Islet of Langerhans (tissue), 1 donor: ENCODE measurements around the gene BNIP3.
"Not testable (repeated sequence)": the region's sequence is repeated elsewhere in the genome, so short reads cannot be mapped to it uniquely, and the experiment has no call there.

Experiments used
- FAIRE-seq: peaks from one replicate; lab custom pipeline; 2011; peaks lifted over from hg19 to GRCh38; lab: Jason Lieb, UNC

BNIP3 gene

DNA sequence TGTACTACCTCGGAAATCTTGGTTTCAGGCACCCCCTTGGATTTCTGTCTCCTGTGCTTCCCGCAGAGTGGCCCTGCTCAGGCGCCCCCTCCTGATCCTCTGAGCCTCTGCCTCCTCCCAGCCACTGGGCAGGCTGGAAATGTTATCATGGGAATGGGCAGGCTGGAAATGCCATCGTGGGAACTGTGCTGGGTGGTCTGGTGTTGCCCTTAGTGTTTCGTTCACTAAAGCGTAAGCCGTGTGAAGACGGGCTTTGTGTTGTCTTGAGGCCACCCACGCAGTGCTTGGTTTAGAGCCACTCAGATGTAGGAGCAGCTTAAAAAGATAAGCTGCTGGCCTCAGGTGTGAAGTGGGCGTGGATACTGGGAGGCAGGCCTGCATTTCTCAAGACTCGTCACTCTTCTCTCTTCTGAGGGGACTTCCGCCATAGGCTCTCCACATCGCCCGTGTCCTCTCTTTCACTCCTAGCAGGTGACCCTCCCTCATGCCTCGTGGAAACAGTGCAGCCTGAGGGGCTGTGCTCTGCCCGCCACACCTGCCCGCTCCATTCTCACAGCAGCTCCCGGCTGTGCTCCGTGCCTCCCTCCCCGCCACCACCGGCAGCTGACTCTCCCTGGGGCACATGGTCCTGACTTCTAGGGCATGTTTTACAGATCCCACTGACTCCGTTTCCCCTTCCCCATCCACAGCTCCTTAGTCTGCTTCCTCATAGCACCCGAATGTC lies 52.4 kb downstream of the BNIP3 start:
- no peak for FAIRE-seq

DNA sequence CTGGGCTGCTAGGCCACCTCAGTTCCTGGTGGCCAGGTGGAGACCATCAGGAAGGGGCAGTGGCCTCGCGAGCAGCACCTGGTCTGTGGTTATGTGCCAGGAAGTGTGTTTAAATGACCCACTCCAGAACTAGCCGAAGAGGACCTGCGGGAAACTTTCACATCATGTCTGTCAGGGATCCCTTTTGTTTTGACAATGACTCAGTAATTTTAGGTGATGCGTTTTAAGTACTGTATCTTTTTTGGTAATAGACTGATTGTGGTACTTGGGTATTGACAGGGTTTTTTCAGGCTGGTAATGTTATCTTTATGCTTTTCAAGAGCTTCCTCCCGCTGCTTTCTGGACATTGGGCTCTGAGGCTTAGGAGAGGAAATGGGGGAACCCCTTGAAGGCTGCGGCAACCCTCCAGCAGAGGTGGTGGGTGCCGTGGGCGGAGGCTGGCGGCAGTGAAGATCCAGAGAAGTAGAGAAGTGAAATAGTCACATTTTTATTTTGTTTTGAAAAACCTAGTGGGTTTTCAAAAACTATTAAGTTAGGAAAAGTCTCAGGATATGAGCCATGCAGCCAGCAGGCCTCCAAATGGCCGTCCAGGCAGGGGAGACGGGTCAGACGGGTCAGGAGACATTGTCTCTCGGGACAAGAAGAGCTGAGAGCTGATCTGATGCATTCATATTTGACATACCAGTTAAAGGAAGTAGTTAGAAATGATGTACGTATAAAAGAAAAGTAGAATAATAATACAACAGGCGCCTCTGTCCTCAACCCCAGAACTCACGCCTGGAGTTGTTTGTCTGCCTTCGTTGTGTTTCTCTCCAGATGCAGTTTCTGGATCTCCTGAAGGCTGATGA lies 53.3 kb downstream of the BNIP3 start:
- no peak for FAIRE-seq

DNA sequence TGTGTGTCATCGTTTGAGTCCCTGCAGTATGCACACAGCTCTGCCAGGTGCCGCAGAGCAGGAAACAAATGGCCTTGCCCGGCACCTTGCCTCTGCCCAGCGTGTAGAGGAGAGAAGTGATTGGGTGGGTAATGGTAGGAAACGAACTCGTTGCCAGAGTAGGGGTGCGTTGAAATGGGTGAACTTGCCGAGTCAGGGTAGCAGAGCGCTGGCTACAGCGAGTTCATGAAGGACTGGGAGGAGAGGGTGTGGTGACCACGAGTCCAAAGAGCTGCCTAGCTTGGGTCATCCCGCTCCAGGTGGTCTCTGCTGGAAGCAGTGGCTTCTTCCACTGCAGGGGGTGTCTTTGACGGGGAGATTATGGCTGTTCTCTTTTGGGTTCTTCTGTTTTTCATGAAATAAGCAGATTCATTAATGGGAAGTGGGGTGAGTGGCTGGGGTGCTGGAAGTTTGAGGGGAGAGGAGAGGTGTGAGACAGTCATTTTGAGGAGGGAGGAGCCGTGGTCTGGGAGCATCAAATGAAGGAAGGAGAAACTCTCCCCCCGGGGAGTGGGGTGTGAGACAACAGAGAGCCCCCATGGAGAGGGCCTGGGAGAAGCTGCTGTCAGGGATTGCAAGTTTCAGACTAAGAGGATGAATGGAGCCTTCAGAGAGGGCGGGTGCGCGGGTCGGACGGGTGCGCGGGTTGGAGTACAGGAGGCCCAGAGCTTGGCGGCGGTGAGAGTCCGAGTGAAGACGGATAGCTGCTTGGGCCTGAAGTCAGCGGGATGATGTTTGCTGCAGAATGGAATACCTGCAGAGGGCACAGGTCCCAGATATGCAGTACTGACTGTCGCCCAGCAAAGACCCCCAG lies 54.8 kb downstream of the BNIP3 start:
- no peak for FAIRE-seq

DNA sequence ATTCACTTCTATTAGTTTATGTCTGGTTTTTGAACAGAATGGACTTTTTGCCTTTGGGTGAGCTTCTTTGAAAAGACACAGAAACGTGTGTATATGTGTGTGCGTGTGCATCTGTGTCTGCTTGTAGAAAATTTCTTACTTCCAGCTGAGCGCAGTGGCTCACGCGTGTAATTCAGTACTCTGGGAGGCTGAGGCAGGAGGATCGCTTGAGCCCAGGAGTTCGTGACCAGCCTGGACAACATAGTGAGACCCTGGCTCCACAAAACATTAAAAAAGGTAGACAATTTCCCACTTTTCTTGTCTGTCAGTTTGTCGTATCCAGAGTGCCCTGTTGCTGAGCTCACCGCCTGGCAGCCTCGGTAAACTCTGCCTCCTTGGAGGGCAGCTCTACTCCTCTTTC lies 55.5 kb downstream of the BNIP3 start:
- FAIRE-seq, result no peak

DNA sequence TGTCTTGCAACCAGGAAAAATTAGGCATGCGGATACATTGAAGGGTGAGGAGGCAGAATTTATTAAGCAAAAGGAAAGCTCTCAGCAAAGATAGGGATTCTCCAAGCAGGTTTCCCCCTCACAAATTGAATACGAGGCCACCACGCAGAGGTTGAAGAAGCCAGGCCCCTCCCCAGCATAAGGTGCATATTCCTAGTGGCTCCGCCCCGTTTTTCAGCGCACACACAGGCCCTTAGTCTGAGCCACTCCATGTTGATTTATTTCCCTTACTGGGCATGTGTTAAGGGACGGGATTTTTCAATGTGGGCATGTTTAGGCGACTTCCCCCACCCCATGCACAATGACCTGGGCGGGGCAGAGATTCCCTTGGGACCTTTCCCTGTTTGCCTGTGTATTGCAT lies 56.0 kb downstream of the BNIP3 start:
- no peak for FAIRE-seq

DNA sequence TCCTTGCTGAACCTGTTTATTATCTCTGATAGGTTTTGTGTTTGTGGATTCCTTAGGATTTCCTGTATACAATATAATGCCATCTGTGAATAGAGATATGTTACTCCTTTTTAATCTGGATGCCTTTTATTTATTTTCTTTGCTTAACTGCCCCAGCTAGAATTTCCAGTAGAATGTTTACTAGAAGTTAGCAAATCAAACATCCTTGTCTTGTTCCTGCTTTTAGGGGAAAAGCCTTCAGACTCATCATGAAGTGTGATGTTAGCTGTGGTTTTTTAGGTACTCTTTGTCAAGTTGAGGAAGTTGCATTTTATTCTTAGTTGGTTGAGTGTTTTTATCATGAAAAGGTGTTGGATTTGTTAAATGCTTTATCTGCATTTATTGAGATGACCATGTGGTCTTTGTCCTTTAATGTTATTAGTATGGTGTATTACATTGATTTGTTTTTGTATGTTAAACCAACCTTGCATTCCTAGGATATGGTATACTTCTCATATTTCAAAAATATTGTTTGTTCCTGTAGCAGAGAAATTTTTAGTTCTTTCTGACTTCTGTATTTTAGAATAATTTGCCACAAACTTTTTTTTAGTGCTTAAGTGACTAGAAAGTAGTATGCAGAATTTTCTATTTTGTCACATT lies 56.6 kb downstream of the BNIP3 start:
- FAIRE-seq, result no peak

DNA sequence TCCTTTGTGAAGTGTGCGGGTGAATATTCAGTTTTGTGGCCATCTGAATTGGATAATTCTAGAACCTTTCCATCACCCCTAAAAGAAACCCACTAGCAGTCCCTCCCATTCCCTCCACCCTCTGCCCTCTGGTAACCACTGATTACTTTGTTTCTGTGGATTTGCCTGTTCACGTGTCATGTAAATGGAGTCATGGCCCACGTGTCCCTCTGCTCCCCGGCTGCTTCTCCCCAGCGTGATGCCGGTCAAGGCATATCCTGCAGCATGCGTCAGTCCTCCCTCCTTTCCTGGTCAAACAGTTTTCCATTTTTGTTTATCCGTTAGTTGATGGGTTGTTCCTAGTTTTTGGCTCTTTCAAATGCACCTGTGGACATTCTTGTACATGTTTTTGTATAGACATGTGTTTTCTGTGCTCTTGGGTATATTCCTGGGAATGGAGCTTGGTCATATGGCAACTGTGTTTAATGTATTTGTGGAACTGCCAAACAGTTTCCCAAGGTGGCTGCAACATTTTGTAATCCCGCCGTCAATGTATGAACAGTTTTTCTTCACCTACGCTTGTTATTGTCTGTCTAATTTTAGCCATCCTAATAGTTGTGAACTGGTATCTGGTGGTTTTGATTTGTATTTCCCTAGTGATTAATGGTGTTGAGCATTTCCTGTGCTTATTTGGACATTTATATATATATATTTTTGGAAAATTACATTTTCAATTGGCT lies 58.5 kb downstream of the BNIP3 start:
- no peak for FAIRE-seq

DNA sequence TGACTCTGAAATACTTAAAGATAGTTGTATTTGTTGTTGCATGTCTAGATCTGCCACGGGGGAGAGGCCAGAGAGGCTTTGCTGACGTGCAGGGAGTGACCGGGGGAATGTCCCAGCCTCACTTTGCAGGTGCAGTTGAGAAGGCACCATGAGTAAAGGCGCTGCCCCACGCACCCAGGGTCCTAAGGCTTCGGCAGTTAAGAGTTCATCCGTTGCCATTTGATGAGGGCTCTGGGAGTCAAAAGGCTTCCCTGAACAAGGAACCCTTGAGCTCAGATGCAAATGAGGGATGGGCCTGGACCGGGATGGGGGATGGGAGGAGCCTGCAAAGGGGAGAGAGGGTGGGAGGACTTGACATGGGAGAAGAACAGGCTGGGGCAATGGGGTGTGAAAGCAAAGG lies 60.5 kb downstream of the BNIP3 start:
- FAIRE-seq, result no peak

DNA sequence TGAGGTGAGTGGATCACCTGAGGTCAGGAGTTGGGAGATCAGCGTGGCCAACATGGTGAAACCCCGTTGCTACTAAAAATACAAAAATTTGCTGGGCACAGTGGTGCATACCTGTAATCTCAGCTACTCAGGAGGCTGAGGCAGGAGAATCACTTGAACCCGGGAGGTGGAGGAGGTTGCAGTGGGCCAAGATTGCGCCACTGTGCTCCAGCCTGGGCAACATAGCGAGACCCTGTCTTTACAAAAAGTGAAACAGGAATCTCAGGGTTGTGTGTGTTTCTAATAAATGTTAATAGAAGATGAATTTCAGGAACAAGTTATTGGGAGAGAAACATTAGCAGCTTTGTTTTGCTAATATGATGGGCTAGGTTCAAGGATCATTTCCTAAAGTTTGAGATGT lies 61.0 kb downstream of the BNIP3 start:
- FAIRE-seq, result no peak

DNA sequence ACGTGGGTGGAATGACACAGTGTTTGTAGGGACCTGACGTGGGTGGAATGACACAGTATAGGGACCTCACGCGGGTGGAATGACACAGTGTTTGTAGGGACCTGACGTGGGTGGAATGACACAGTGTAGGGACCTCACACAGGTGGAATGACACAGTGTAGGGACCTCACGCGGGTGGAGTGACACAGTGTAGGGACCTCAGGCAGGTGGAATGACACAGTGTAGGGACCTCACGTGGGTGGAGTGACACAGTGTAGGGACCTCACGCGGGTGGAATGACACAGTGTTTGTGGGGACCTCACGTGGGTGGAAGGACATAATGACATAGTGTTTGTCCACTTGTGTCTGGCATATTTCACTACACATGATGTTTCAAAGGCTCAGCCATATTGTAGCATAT lies 61.6 kb downstream of the BNIP3 start:
- FAIRE-seq, result no peak

DNA sequence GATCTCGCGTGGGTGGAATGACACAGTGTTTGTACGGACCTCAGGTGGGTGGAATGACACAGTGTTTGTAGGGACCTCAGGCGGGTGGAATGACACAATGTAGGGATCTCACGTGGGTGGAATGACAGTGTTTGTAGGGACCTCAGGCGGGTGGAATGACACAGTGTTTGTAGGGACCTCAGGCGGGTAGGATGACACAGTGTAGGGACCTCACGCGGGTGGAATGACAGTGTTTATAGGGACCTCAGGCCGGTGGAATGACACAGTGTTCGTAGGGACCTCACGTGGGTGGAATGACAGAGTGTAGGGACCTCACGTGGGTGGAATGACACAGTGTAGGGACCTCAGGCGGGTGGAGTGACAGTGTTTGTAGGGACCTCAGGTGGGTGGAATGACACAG lies 62.3 kb downstream of the BNIP3 start:
- FAIRE-seq, result not testable (repeated sequence)
